HepG2 (cell line): Measurements from ENCODE around the gene MINDY3.

Experiments used
- HOXA3 ChIP-seq: sonication (generic); formaldehyde crosslinking; IDR thresholded peaks from 2 replicates; pipeline ENCODE4 v1.5.0; 2020; ENCODE audit warnings: missing genetic modification reagents
- KDM5B ChIP-seq: sonication (generic); formaldehyde crosslinking; IDR thresholded peaks from 2 replicates; pipeline ENCODE4 v1.4.0; 2020; ENCODE audit warnings: missing genetic modification reagents, mild to moderate bottlenecking, borderline replicate concordance
- NFE2L1 ChIP-seq: sonication (generic); formaldehyde crosslinking; IDR thresholded peaks from 2 replicates; pipeline ENCODE4 v1.4.0; 2020; ENCODE audit warnings: missing genetic modification reagents, mild to moderate bottlenecking, borderline replicate concordance
- ZNF260 ChIP-seq: sonication (generic); formaldehyde crosslinking; IDR thresholded peaks from 2 replicates; pipeline ENCODE4 v1.4.0; 2020; ENCODE audit warnings: missing genetic modification reagents, low read depth, mild to moderate bottlenecking, borderline replicate concordance
- TF ChIP-seq, protein P1 (sequence below): sonication (generic); formaldehyde crosslinking; conservative IDR thresholded peaks from 2 replicates; pipeline ENCODE4 v1.4.0; 2020; ENCODE audit warnings: missing genetic modification reagents
- TF ChIP-seq, protein P2 (sequence below): sonication (generic); formaldehyde crosslinking; IDR thresholded peaks from 2 replicates; pipeline ENCODE4 v1.4.0; 2020; ENCODE audit warnings: missing genetic modification reagents

DNA sequence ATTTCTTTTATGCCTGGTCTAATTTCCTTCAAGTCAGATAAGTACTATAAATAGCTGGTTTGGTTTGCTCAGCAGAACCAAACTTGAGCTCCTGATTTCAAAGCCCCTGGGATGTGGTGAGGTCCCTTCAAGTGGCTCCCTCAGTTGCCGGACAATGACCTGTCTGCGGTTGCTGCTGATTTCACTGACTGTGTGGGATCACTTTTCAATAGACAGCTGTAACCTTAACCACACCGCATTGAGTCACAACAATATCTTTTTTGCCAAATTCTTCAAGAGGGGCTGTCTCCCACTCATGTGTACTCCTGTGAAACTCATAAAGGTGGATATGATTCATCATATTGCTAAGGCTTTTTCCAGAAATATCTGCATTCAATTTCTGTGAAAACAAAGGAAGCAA, 117.5 kb downstream of the MINDY3 start:
- TF ChIP-seq ZNF260 (CRISPR knock-in tag) (no peak), KDM5B (CRISPR knock-in tag) (no peak), NFE2L1 (no peak), HOXA3 (CRISPR knock-in tag) (no peak)
- TF ChIP-seq, protein P1, sequence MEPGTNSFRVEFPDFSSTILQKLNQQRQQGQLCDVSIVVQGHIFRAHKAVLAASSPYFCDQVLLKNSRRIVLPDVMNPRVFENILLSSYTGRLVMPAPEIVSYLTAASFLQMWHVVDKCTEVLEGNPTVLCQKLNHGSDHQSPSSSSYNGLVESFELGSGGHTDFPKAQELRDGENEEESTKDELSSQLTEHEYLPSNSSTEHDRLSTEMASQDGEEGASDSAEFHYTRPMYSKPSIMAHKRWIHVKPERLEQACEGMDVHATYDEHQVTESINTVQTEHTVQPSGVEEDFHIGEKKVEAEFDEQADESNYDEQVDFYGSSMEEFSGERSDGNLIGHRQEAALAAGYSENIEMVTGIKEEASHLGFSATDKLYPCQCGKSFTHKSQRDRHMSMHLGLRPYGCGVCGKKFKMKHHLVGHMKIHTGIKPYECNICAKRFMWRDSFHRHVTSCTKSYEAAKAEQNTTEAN (CRISPR knock-in tag): no peak
- TF ChIP-seq, protein P2, sequence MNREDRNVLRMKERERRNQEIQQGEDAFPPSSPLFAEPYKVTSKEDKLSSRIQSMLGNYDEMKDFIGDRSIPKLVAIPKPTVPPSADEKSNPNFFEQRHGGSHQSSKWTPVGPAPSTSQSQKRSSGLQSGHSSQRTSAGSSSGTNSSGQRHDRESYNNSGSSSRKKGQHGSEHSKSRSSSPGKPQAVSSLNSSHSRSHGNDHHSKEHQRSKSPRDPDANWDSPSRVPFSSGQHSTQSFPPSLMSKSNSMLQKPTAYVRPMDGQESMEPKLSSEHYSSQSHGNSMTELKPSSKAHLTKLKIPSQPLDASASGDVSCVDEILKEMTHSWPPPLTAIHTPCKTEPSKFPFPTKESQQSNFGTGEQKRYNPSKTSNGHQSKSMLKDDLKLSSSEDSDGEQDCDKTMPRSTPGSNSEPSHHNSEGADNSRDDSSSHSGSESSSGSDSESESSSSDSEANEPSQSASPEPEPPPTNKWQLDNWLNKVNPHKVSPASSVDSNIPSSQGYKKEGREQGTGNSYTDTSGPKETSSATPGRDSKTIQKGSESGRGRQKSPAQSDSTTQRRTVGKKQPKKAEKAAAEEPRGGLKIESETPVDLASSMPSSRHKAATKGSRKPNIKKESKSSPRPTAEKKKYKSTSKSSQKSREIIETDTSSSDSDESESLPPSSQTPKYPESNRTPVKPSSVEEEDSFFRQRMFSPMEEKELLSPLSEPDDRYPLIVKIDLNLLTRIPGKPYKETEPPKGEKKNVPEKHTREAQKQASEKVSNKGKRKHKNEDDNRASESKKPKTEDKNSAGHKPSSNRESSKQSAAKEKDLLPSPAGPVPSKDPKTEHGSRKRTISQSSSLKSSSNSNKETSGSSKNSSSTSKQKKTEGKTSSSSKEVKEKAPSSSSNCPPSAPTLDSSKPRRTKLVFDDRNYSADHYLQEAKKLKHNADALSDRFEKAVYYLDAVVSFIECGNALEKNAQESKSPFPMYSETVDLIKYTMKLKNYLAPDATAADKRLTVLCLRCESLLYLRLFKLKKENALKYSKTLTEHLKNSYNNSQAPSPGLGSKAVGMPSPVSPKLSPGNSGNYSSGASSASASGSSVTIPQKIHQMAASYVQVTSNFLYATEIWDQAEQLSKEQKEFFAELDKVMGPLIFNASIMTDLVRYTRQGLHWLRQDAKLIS: no peak
